H1 (cell line): ENCODE results near the gene TAF10. TPM values are rescaled to one million over a fixed set of nuclear protein-coding genes. Genes with fewer than 3 reads are reported as not detected.

ENCODE experiments used
- CTCF ChIA-PET: fragments of 300-600 bp; sonication (Branson Sonifier 250); formaldehyde crosslinking; loops from one replicate; lab custom pipeline; 2021; ENCODE audit not compliant: partially characterized antibody; lab: Charles Lee
- POLR2A ChIA-PET: fragments of 300-600 bp; sonication (Branson Sonifier 250); formaldehyde crosslinking; loops from one replicate; lab custom pipeline; 2021; ENCODE audit warnings: inconsistent platforms; ENCODE audit not compliant: partially characterized antibody; lab: Charles Lee
- DNase-seq, 2 experiments: peaks; one replicate each; pipeline versions ENCODE4 v3.0.0 to v3.0.0-alpha.2; 2010 to 2022; ENCODE audit warnings: low spot score in 2 of 2, low read depth in 1 of 2, mixed read lengths in 1 of 2
- FAIRE-seq: peaks from 2 replicates; lab custom pipeline; 2011; peaks lifted over from hg19 to GRCh38; lab: Jason Lieb, UNC
- H2AFZ ChIP-seq: 2 replicates; pipeline ENCODE4 v1.8.1; 2012; ENCODE audit warnings: low read length, inconsistent platforms
- H2AK5ac ChIP-seq: 2 replicates; pipeline ENCODE4 v1.6.1; 2013; ENCODE audit warnings: low read depth, low read length
- H2BK120ac ChIP-seq: replicated peaks from 2 replicates; pipeline ENCODE3; 2013; ENCODE audit warnings: low read depth, low read length, inconsistent platforms
- H2BK12ac ChIP-seq: 2 replicates; pipeline ENCODE4 v1.6.1; 2013; ENCODE audit warnings: low read depth, low read length
- H2BK15ac ChIP-seq: 2 replicates; pipeline ENCODE4 v1.6.1; 2013; ENCODE audit warnings: low read length
- H2BK20ac ChIP-seq: 2 replicates; pipeline ENCODE4 v1.6.1; 2013; ENCODE audit warnings: low read length
- H2BK5ac ChIP-seq: 2 replicates; pipeline ENCODE4 v1.6.1; 2013; ENCODE audit warnings: low read depth, low read length
- H3K14ac ChIP-seq: 2 replicates; pipeline ENCODE4 v1.6.1; 2013; ENCODE audit warnings: inconsistent platforms; ENCODE audit not compliant: insufficient read length
- H3K18ac ChIP-seq: 2 replicates; pipeline ENCODE4 v1.6.1; 2013; ENCODE audit warnings: low read length; ENCODE audit errors: extremely low read depth
- H3K23ac ChIP-seq: 2 replicates; pipeline ENCODE4 v1.6.1; 2013; ENCODE audit warnings: inconsistent platforms; ENCODE audit not compliant: insufficient read length
- H3K23me2 ChIP-seq: 2 replicates; pipeline ENCODE4 v1.6.1; 2013; ENCODE audit warnings: low read depth, low read length
- H3K27ac ChIP-seq: 2 replicates; pipeline ENCODE4 v1.6.1; 2011; ENCODE audit warnings: low read depth, low read length, inconsistent platforms
- H3K27me3 ChIP-seq, 4 experiments: replicated peaks in 1 of 4; 1 replicate in 1 of 4; 2 replicates in 3 of 4; pipeline versions ENCODE4 v1.6.1 to v1.8.1; 2011 to 2013; ENCODE audit warnings: low read length in 3 of 4, mild to moderate bottlenecking in 3 of 4, inconsistent platforms in 2 of 4, mixed read lengths in 2 of 4, moderate library complexity in 1 of 4; ENCODE audit not compliant: control insufficient read depth in 3 of 4, insufficient read depth in 3 of 4; ENCODE audit errors: extremely low read depth in 1 of 4
- H3K36me3 ChIP-seq, 4 experiments: 2 replicates each; pipeline versions ENCODE4 v1.6.1 to v1.8.1; 2011 to 2013; ENCODE audit warnings: mild to moderate bottlenecking in 4 of 4, low read length in 3 of 4, moderate library complexity in 2 of 4, control low read depth in 1 of 4, inconsistent platforms in 1 of 4; ENCODE audit not compliant: insufficient read depth in 4 of 4, control insufficient read depth in 2 of 4
- H3K4ac ChIP-seq: replicated peaks from 2 replicates; pipeline ENCODE3; 2013; ENCODE audit warnings: low read length, low read depth, mixed read lengths, inconsistent platforms; ENCODE audit not compliant: insufficient read length
- H3K4me1 ChIP-seq, 4 experiments: replicated peaks in 1 of 4; 1 replicate in 1 of 4; 2 replicates in 3 of 4; pipeline versions ENCODE4 v1.6.1 to v1.8.1; 2011 to 2013; ENCODE audit warnings: low read length in 3 of 4, inconsistent platforms in 2 of 4, mixed read lengths in 1 of 4; ENCODE audit not compliant: insufficient read depth in 4 of 4, control insufficient read depth in 3 of 4
- H3K4me2 ChIP-seq, 2 experiments: 2 replicates each; pipeline versions ENCODE4 v1.6.1 to v1.8.1; 2011 to 2013; ENCODE audit warnings: low read depth in 2 of 2, low read length in 2 of 2, control low read depth in 1 of 2, inconsistent platforms in 1 of 2, mild to moderate bottlenecking in 1 of 2; ENCODE audit not compliant: insufficient read depth in 1 of 2
- H3K4me3 ChIP-seq, 4 experiments: fragments of 200-600, 300-600 bp in 1 of 4; sonication (generic), shearing (Covaris generic), sonication (Bioruptor Twin) in 1 of 4; 2 replicates each; pipeline versions ENCODE4 v1.5.1 to v1.8.1; 2011 to 2016; ENCODE audit warnings: low read length in 4 of 4, low read depth in 3 of 4, control low read depth in 2 of 4, inconsistent platforms in 2 of 4, mild to moderate bottlenecking in 2 of 4, mixed read lengths in 1 of 4, moderate library complexity in 1 of 4; ENCODE audit not compliant: insufficient read depth in 2 of 4; ENCODE audit errors: extremely low read depth in 1 of 4
- H3K56ac ChIP-seq: replicated peaks from 2 replicates; pipeline ENCODE3; 2013; ENCODE audit warnings: low read depth, mild to moderate bottlenecking, mixed read lengths, low read length, inconsistent platforms; ENCODE audit not compliant: insufficient read length
- H3K79me1 ChIP-seq: 2 replicates; pipeline ENCODE4 v1.6.1; 2013; ENCODE audit warnings: low read depth, low read length, control low read depth
- H3K79me2 ChIP-seq, 2 experiments: 2 replicates each; pipeline versions ENCODE4 v1.6.1 to v1.8.1; 2012 to 2013; ENCODE audit warnings: low read length in 2 of 2, mild to moderate bottlenecking in 2 of 2, inconsistent platforms in 1 of 2; ENCODE audit not compliant: insufficient read depth in 2 of 2, control insufficient read depth in 1 of 2
- H3K9ac ChIP-seq, 4 experiments: replicated peaks in 1 of 4; 1 replicate in 1 of 4; 2 replicates in 3 of 4; pipeline versions ENCODE4 v1.6.1 to v1.8.1; 2011 to 2013; ENCODE audit warnings: low read depth in 3 of 4, low read length in 3 of 4, control low read depth in 2 of 4, mild to moderate bottlenecking in 2 of 4, moderate library complexity in 2 of 4, inconsistent platforms in 1 of 4; ENCODE audit errors: extremely low read depth in 1 of 4
- H3K9me3 ChIP-seq, 2 experiments: 2 replicates each; pipeline versions ENCODE4 v1.6.1 to v1.8.1; 2012 to 2013; ENCODE audit warnings: mild to moderate bottlenecking in 2 of 2, moderate library complexity in 2 of 2, control low read depth in 1 of 2, inconsistent platforms in 1 of 2, low read depth in 1 of 2, low read length in 1 of 2, mixed read lengths in 1 of 2; ENCODE audit not compliant: insufficient read depth in 2 of 2
- H4K20me1 ChIP-seq, 2 experiments: replicated peaks in 1 of 2; 2 replicates each; pipeline versions ENCODE3 to v1.8.1; 2011 to 2013; ENCODE audit warnings: inconsistent platforms in 2 of 2, low read length in 2 of 2, mild to moderate bottlenecking in 1 of 2; ENCODE audit not compliant: insufficient read depth in 2 of 2, control insufficient read depth in 1 of 2
- H4K5ac ChIP-seq: 2 replicates; pipeline ENCODE4 v1.6.1; 2013; ENCODE audit warnings: low read length, low read depth, mixed read lengths, inconsistent platforms; ENCODE audit not compliant: insufficient read length
- H4K8ac ChIP-seq: 2 replicates; pipeline ENCODE4 v1.8.0; 2013; ENCODE audit warnings: mild to moderate bottlenecking, moderate library complexity, low read length, inconsistent platforms; ENCODE audit not compliant: insufficient read depth; ENCODE audit errors: extremely low read depth
- H4K91ac ChIP-seq: replicated peaks from 2 replicates; pipeline ENCODE3; 2013; ENCODE audit warnings: low read length, mixed read lengths, inconsistent platforms; ENCODE audit not compliant: insufficient read length
- ATF3 ChIP-seq: IDR thresholded peaks from 2 replicates; pipeline ENCODE4 v1.6.1; 2011; ENCODE audit warnings: low read depth, mild to moderate bottlenecking, low read length; ENCODE audit not compliant: insufficient read depth
- EGR1 ChIP-seq: IDR thresholded peaks from 2 replicates; pipeline ENCODE4 v1.6.1; 2011; ENCODE audit warnings: low read depth, low read length, borderline replicate concordance
- EP300 ChIP-seq, 2 experiments: IDR thresholded peaks; 1 replicate in 1 of 2; 2 replicates in 1 of 2; pipeline ENCODE4 v1.6.1; 2011 to 2012; ENCODE audit warnings: low read depth in 2 of 2, low read length in 2 of 2, mild to moderate bottlenecking in 2 of 2, borderline replicate concordance in 1 of 2, inconsistent platforms in 1 of 2, moderate library complexity in 1 of 2
- JUND ChIP-seq: IDR thresholded peaks from 2 replicates; pipeline ENCODE4 v1.6.1; 2011; ENCODE audit warnings: mild to moderate bottlenecking, improper control_type of control experiment, low read length
- MAFK ChIP-seq: IDR thresholded peaks from 2 replicates; pipeline ENCODE4 v1.6.1; 2012; ENCODE audit warnings: low read depth, mild to moderate bottlenecking, improper control_type of control experiment, low read length
- POU5F1 ChIP-seq: IDR thresholded peaks from 2 replicates; pipeline ENCODE4 v1.6.1; 2011; ENCODE audit warnings: low read depth, mild to moderate bottlenecking, low read length, moderate library complexity
- SP4 ChIP-seq: IDR thresholded peaks from 2 replicates; pipeline ENCODE4 v1.6.1; 2012; ENCODE audit warnings: low read length, inconsistent platforms
- TCF12 ChIP-seq: IDR thresholded peaks from 2 replicates; pipeline ENCODE4 v1.6.1; 2011; ENCODE audit warnings: low read depth, mild to moderate bottlenecking, low read length
- WGBS, 2 experiments: shearing (Covaris generic) in 1 of 2; methylation state at CpG; one replicate each; pipeline versions ENCODE4 v1.1.6 to v1.1.7; 2013 to 2015; ENCODE audit warnings: low lambda C conversion rate in 2 of 2, mixed read lengths in 2 of 2, inconsistent platforms in 1 of 2, low coverage in 1 of 2, missing lambda C conversion rate in 1 of 2; ENCODE audit not compliant: insufficient replicate concordance in 2 of 2, insufficient coverage in 1 of 2, insufficient read length in 1 of 2; ENCODE audit errors: extremely low coverage in 1 of 2, missing lambda C conversion rate in 1 of 2; 5-methylcytosine and 5-hydroxymethylcytosine counted together
- polyA plus RNA-seq, 7 experiments: library from polyadenylated mRNA; depleted of rRNA in 3 of 7; stranded (reverse) in 5 of 7; unstranded in 2 of 7; fragments of >200 nt in 5 of 7; fragments of 200-250 nt in 2 of 7; gene quantifications; 1 replicate in 5 of 7; 2 replicates in 1 of 7; 4 replicates in 1 of 7; pipeline versions ENCODE4 v1.2.1 to v1.2.3, GENCODE V29; 2011 to 2013; ENCODE audit warnings: missing spikeins in 2 of 7, mixed read lengths in 2 of 7
- total RNA-seq: library from RNA; stranded (reverse); fragmentation: NEBNext Ultra II Directional; extraction: Animal tissue kit (Norgen Biotek cat#: 25700); gene quantifications from 2 replicates; pipeline ENCODE4 v1.2.1, GENCODE V29; 2021
- TF ChIP-seq, protein P1 (sequence below): IDR thresholded peaks from 2 replicates; pipeline ENCODE4 v1.6.1; 2012; ENCODE audit warnings: inconsistent platforms

Gene TAF10
- total and polyA plus RNA-seq, 2 of the 8 experiments (the other 6 are each of a cell fraction or from before 2014, with no cell fraction given) = 128 to 213 TPM

DNA sequence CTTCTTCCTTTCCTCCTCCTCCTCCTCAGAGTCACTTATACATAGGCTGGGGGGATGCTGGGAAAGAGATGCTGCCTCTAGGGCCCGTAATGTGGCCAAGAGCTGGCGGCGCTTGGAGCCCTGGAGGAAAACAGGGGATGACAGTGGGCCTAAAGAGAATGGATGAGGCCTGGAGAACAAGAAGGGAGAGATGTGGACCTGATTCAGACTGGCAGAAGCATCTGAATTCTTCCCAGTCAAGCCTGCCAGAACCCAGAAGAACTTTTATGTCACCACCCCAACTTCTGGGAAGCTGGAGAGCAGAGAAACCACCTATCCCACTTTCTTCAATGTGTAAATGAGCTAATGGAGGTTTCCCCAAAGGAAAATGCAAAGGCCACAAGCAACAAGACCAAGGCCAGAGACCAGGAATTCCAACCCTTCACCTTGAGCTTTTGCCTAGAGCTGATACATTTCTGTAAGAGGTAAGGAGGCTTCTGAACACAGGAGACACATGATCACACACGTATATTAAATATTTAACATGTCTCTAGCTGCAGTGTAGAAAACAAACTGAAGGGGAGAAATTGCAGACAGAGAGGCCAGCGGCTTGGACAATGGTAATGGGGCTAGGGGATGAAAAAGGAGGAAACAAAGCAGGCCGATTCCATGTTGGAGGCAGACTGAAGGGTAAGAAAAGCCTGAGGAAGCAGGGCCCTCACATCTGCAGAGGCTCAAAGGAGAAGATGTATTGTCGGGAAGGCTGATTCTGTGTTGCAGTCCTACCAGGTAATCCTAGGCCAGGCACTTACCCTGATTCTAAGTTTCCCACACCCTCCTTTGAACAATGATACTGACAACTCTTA lies 9.7 kb downstream of the TAF10 start:
- H4K91ac ChIP-seq = no peak overlapping the region
- peak in 1 of 2 experiments; percentile 17 for DNase-seq
- H4K5ac ChIP-seq = no peak overlapping the region
- H3K4me1 ChIP-seq = peaks cover 5 to 17% (median 8%) of the 10 kb centered on the region in 4 experiments; a peak in 6 of 7 replicates
- peaks cover 3 to 37% of the 10 kb centered on the region in 2 experiments for H3K79me2 ChIP-seq
- H3K9ac ChIP-seq = peak overlapping the region in 2 of 4 experiments; percentile 12 to 64; a peak in 4 of 7 replicates
- no peak for FAIRE-seq
- H4K8ac ChIP-seq = no peak overlapping the region
- peak overlapping the region; percentile 83 to 97 for H3K4me2 ChIP-seq
- POLR2A ChIA-PET = interaction anchor here (0.6 to 2.1 kb wide), 7 partner anchors 8 to 176 kb away, joined by 3 to 7 read pairs (median 5); partner anchors contain the start of genes TAF10 and TPP1
- H4K20me1 ChIP-seq = peaks cover 0 to 7% of the 10 kb centered on the region in 2 experiments
- H2AFZ ChIP-seq = no peak overlapping the region
- peaks cover 8% of the 10 kb centered on the region for H3K79me1 ChIP-seq
- no peak overlapping the region for H3K18ac ChIP-seq
- H2BK120ac ChIP-seq = no peak overlapping the region
- H3K56ac ChIP-seq = no peak overlapping the region
- no peak overlapping the region for H2BK12ac ChIP-seq
- no peak overlapping the region for H2BK20ac ChIP-seq
- H3K27ac ChIP-seq = no peak overlapping the region
- H3K9me3 ChIP-seq = no peaks in the 10 kb centered on the region
- H3K27me3 ChIP-seq = no peaks in the 10 kb centered on the region
- peaks cover 16% of the 10 kb centered on the region for H3K23me2 ChIP-seq
- no peak overlapping the region for H3K4ac ChIP-seq
- H3K36me3 ChIP-seq = peaks cover 3 to 19% (median 9%) of the 10 kb centered on the region in 4 experiments; a peak in 7 of 8 replicates
- no peak overlapping the region for H2BK15ac ChIP-seq
- no peak overlapping the region for H3K14ac ChIP-seq
- CTCF ChIA-PET = interaction anchor here (0.9 to 4.1 kb wide), 8 partner anchors 8 to 224 kb away, joined by 3 to 23 read pairs (median 4); partner anchors contain the start of gene TAF10
- WGBS, 2 experiments = 82% methylated on average over 7 of the region's 7 CpGs; no CpG with 5 or more reads in 1 of the 2 experiments
- no peak overlapping the region for H2BK5ac ChIP-seq
- H3K23ac ChIP-seq = no peak overlapping the region
- peak overlapping the region; percentile 79 to 99 (median 93) for H3K4me3 ChIP-seq
- no peak overlapping the region for H2AK5ac ChIP-seq
- TF ChIP-seq EGR1 (no peak), EP300 (IDR thresholded peaks at IDR 0.05; ENCODE audit: borderline replicate concordance in 1 of 2, low read depth in 2 of 2, low read length in 2 of 2) (no peak), SP4 (no peak), ATF3 (no peak), POU5F1 (no peak), JUND (no peak), MAFK (no peak), TCF12 (no peak)
- TF ChIP-seq, protein P1, sequence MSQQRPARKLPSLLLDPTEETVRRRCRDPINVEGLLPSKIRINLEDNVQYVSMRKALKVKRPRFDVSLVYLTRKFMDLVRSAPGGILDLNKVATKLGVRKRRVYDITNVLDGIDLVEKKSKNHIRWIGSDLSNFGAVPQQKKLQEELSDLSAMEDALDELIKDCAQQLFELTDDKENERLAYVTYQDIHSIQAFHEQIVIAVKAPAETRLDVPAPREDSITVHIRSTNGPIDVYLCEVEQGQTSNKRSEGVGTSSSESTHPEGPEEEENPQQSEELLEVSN = no peak
